GM19023 (cell line): ENCODE results near the gene EIF4B.
"Not testable (repeated sequence)": the region's sequence is repeated elsewhere in the genome, so short reads cannot be mapped to it uniquely, and the experiment has no call there.

ENCODE experiments used
- ATAC-seq: cut with Tn5 transposase; IDR thresholded peaks from one replicate; pipeline ENCODE4 v1.9.1; 2021; ENCODE audit warnings: mild to moderate bottlenecking, moderate library complexity; ENCODE audit not compliant: unreplicated experiment

Gene EIF4B

GRCh38 chr12:52992699-52993557 lies 13.3 kb upstream of the EIF4B start:
- ATAC-seq = no peak

GRCh38 chr12:52993558-52993869 lies 12.7 kb upstream of the EIF4B start:
- ATAC-seq = no peak

GRCh38 chr12:53004178-53004577 lies 2.1 kb upstream of the EIF4B start:
- no peak for ATAC-seq

GRCh38 chr12:53004582-53004981 lies 1.7 kb upstream of the EIF4B start:
- ATAC-seq = no peak

GRCh38 chr12:53005215-53005985 lies 856 bp upstream of the EIF4B start:
- no peak for ATAC-seq

GRCh38 chr12:53006810-53007309 lies 604 bp downstream of the EIF4B start:
- peak; percentile 12 for ATAC-seq

GRCh38 chr12:53007343-53007742 lies 1.1 kb downstream of the EIF4B start:
- no peak for ATAC-seq

GRCh38 chr12:53008760-53009159 lies 2.5 kb downstream of the EIF4B start:
- not testable (repeated sequence) for ATAC-seq

- no peak for ATAC-seq
Observed at GRCh38 chr12:53010955-53011354, 4.7 kb downstream of the EIF4B start.

GRCh38 chr12:53011889-53012288 lies 5.6 kb downstream of the EIF4B start:
- ATAC-seq = no peak

GRCh38 chr12:53012928-53013327 lies 6.7 kb downstream of the EIF4B start:
- no peak for ATAC-seq

- no peak for ATAC-seq
Observed at GRCh38 chr12:53014709-53015108, 8.5 kb downstream of the EIF4B start.

GRCh38 chr12:53025250-53025649 lies 19.0 kb downstream of the EIF4B start:
- no peak for ATAC-seq

- ATAC-seq = not testable (repeated sequence)
Observed at GRCh38 chr12:53027014-53027413, 20.8 kb downstream of the EIF4B start.

- ATAC-seq = no peak
Observed at GRCh38 chr12:53031616-53032015, 25.4 kb downstream of the EIF4B start.

- ATAC-seq = not testable (repeated sequence)
Observed at GRCh38 chr12:53033832-53034231, 27.6 kb downstream of the EIF4B start.

GRCh38 chr12:53034459-53034858 lies 28.2 kb downstream of the EIF4B start:
- ATAC-seq = no peak

- no peak for ATAC-seq
Observed at GRCh38 chr12:53036802-53037201, 30.5 kb downstream of the EIF4B start.

GRCh38 chr12:53039851-53040250 lies 33.6 kb downstream of the EIF4B start:
- no peak for ATAC-seq

GRCh38 chr12:53042607-53043454 lies 36.6 kb downstream of the EIF4B start:
- ATAC-seq = no peak

GRCh38 chr12:53044052-53044581 lies 37.9 kb downstream of the EIF4B start:
- ATAC-seq = no peak
